H9 (cell line): ENCODE results near the gene PARD3. TPM values are rescaled to one million over a fixed set of nuclear protein-coding genes. Genes with fewer than 3 reads are reported as not detected.

Experiments
- DNase-seq: peaks from one replicate; pipeline ENCODE4 v3.0.0-alpha.2; 2017
- H2AFZ ChIP-seq: one replicate; pipeline ENCODE4 v1.6.1; 2013; ENCODE audit warnings: mild to moderate bottlenecking, low read length, control low read depth, moderate library complexity
- H2AK5ac ChIP-seq: 2 replicates; pipeline ENCODE4 v1.6.1; 2013; ENCODE audit warnings: low read length, control low read depth, mixed read lengths; ENCODE audit not compliant: insufficient read length
- H2BK120ac ChIP-seq: one replicate; pipeline ENCODE4 v1.6.1; 2013; ENCODE audit warnings: low read depth, mild to moderate bottlenecking, low read length, control low read depth, inconsistent platforms; ENCODE audit not compliant: poor library complexity, severe bottlenecking
- H2BK12ac ChIP-seq: 2 replicates; pipeline ENCODE4 v1.6.1; 2013; ENCODE audit warnings: low read length, control low read depth, mixed read lengths, low read depth; ENCODE audit not compliant: insufficient read length
- H2BK15ac ChIP-seq: 2 replicates; pipeline ENCODE4 v1.6.1; 2013; ENCODE audit warnings: low read depth, low read length, control low read depth
- H2BK20ac ChIP-seq: one replicate; pipeline ENCODE4 v1.6.1; 2013; ENCODE audit warnings: low read depth, mild to moderate bottlenecking, low read length, control low read depth, inconsistent platforms; ENCODE audit not compliant: poor library complexity, severe bottlenecking
- H2BK5ac ChIP-seq: 2 replicates; pipeline ENCODE4 v1.6.1; 2013; ENCODE audit warnings: low read length, control low read depth, mixed read lengths; ENCODE audit not compliant: insufficient read length
- H3K14ac ChIP-seq: 2 replicates; pipeline ENCODE4 v1.6.1; 2013; ENCODE audit warnings: low read length, control low read depth; ENCODE audit not compliant: insufficient read depth
- H3K18ac ChIP-seq: 2 replicates; pipeline ENCODE4 v1.6.1; 2013; ENCODE audit warnings: low read depth, mild to moderate bottlenecking, mixed read lengths, low read length, control low read depth; ENCODE audit not compliant: insufficient read length
- H3K23ac ChIP-seq: 2 replicates; pipeline ENCODE4 v1.6.1; 2013; ENCODE audit warnings: low read length, control low read depth, mixed read lengths, low read depth; ENCODE audit not compliant: insufficient read length
- H3K23me2 ChIP-seq: 2 replicates; pipeline ENCODE4 v1.6.1; 2013; ENCODE audit warnings: low read depth, mild to moderate bottlenecking, mixed read lengths, low read length, control low read depth; ENCODE audit not compliant: insufficient read length, poor library complexity, severe bottlenecking
- H3K27ac ChIP-seq: 2 replicates; pipeline ENCODE4 v1.5.1; 2013; ENCODE audit warnings: low read length, control low read depth, mixed read lengths, low read depth; ENCODE audit not compliant: insufficient read length
- H3K27me3 ChIP-seq: 2 replicates; pipeline ENCODE4 v1.6.1; 2013; ENCODE audit warnings: low read length, control low read depth, inconsistent platforms; ENCODE audit not compliant: insufficient read depth
- H3K4ac ChIP-seq: 2 replicates; pipeline ENCODE4 v1.6.1; 2013; ENCODE audit warnings: low read depth, mild to moderate bottlenecking, control low read depth, inconsistent platforms, low read length, moderate library complexity
- H3K4me1 ChIP-seq: 2 replicates; pipeline ENCODE4 v1.6.1; 2013; ENCODE audit warnings: low read length, control low read depth, inconsistent platforms; ENCODE audit not compliant: insufficient read depth
- H3K4me2 ChIP-seq: 2 replicates; pipeline ENCODE4 v1.6.1; 2013; ENCODE audit warnings: low read length, control low read depth, mixed read lengths; ENCODE audit not compliant: insufficient read length, insufficient read depth
- H3K56ac ChIP-seq: 2 replicates; pipeline ENCODE4 v1.6.1; 2013; ENCODE audit warnings: low read depth, mild to moderate bottlenecking, mixed read lengths, low read length, control low read depth; ENCODE audit not compliant: insufficient read length
- H3K79me1 ChIP-seq: 2 replicates; pipeline ENCODE4 v1.6.1; 2013; ENCODE audit warnings: low read depth, mild to moderate bottlenecking, moderate library complexity, low read length, control low read depth, inconsistent platforms; ENCODE audit not compliant: insufficient read depth, poor library complexity, severe bottlenecking
- H3K79me2 ChIP-seq: 2 replicates; pipeline ENCODE4 v1.6.1; 2013; ENCODE audit warnings: low read length, control low read depth, inconsistent platforms; ENCODE audit not compliant: insufficient read depth
- H3K9ac ChIP-seq: 2 replicates; pipeline ENCODE4 v1.6.1; 2013; ENCODE audit warnings: low read length, control low read depth, mixed read lengths; ENCODE audit not compliant: insufficient read length; ENCODE audit errors: extremely low read depth
- H3K9me3 ChIP-seq: one replicate; pipeline ENCODE4 v1.6.1; 2013; ENCODE audit warnings: low read depth, low read length, inconsistent platforms; ENCODE audit not compliant: control insufficient read depth
- H3T11ph ChIP-seq: one replicate; pipeline ENCODE4 v1.6.1; 2013; ENCODE audit warnings: mild to moderate bottlenecking, low read length, control low read depth, inconsistent platforms
- H4K20me1 ChIP-seq: one replicate; pipeline ENCODE4 v1.6.1; 2013; ENCODE audit not compliant: control insufficient read depth, insufficient read length, insufficient read depth
- H4K5ac ChIP-seq: 2 replicates; pipeline ENCODE4 v1.6.1; 2013; ENCODE audit warnings: low read depth, mild to moderate bottlenecking, mixed read lengths, low read length, control low read depth; ENCODE audit not compliant: insufficient read length
- H4K8ac ChIP-seq: replicated peaks from 2 replicates; pipeline ENCODE4 v1.6.1; 2013; ENCODE audit warnings: low read length, control low read depth, mixed read lengths, low read depth; ENCODE audit not compliant: insufficient read length
- H4K91ac ChIP-seq: 2 replicates; pipeline ENCODE4 v1.6.1; 2013; ENCODE audit warnings: low read depth, mild to moderate bottlenecking, moderate library complexity, mixed read lengths, low read length, control low read depth; ENCODE audit not compliant: insufficient read length
- H3K27ac Mint-ChIP-seq, 3 experiments: 2 replicates in 2 of 3; 3 replicates in 1 of 3; pipeline ENCODE4 v1.8.0; 2020 to 2021; ENCODE audit warnings: mixed read lengths in 3 of 3, mild to moderate bottlenecking in 1 of 3, moderate library complexity in 1 of 3
- H3K27me3 Mint-ChIP-seq: 2 replicates; pipeline ENCODE4 v1.8.0; 2021; ENCODE audit warnings: low read depth, mild to moderate bottlenecking, moderate library complexity, mixed read lengths
- H3K36me3 Mint-ChIP-seq, 3 experiments: 2 replicates in 2 of 3; 3 replicates in 1 of 3; pipeline ENCODE4 v1.8.0; 2020 to 2021; ENCODE audit warnings: low read depth in 3 of 3, mixed read lengths in 3 of 3; ENCODE audit not compliant: insufficient read depth in 1 of 3
- H3K4me1 Mint-ChIP-seq, 2 experiments: 2 replicates each; pipeline ENCODE4 v1.8.0; 2020; ENCODE audit warnings: mixed read lengths in 2 of 2
- H3K4me3 Mint-ChIP-seq, 2 experiments: 2 replicates in 1 of 2; 3 replicates in 1 of 2; pipeline ENCODE4 v1.8.0; 2020 to 2021; ENCODE audit warnings: mild to moderate bottlenecking in 2 of 2, mixed read lengths in 2 of 2, moderate library complexity in 1 of 2
- H3K9me3 Mint-ChIP-seq, 2 experiments: 2 replicates in 1 of 2; 3 replicates in 1 of 2; pipeline ENCODE4 v1.8.0; 2020; ENCODE audit warnings: mild to moderate bottlenecking in 2 of 2, mixed read lengths in 2 of 2, moderate library complexity in 1 of 2
- WGBS: extraction: QIAGEN DNeasy Blood & Tissue Kit; methylation state at CpG from one replicate; pipeline ENCODE4 v1.1.7; 2013; ENCODE audit warnings: missing lambda C conversion rate, low lambda C conversion rate, mixed read lengths; ENCODE audit not compliant: insufficient read length; ENCODE audit errors: extremely low coverage; 5-methylcytosine and 5-hydroxymethylcytosine counted together
- total RNA-seq: library from RNA; stranded (reverse); gene quantifications from 2 replicates; pipeline ENCODE4 v1.2.1, GENCODE V29; 2021
- TF ChIP-seq, protein P1 (sequence below): fragments of 200-600 bp; sonication (generic); conservative IDR thresholded peaks from 3 replicates; pipeline ENCODE4 v1.8.0; 2021; ENCODE audit warnings: antibody characterized with exemption, mild to moderate bottlenecking

The PARD3 gene
- total RNA-seq, 1 experiment from 2014 or later = 44.7 TPM

DNA sequence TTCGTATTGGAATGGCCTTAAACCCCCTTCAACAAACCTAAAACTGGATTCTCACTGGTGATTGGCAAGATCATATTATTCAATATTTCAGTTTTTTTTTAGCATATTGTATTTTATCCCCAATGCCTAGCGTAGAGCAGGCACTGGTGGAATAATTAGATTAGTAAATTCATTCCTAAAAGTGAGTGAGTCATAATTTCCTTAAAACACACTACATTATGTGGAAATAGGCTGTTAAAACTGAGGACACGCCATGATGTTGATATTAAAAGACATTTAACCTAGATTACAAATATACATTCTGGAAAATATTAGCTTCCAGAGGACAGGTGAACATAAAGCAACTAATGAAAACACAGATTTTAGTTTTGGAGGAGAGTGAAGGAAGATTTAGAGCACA, 463.9 kb downstream of the PARD3 start:
- Histone ChIP-seq H3K79me1 (no peaks in the 10 kb centered on the region), H3K4ac (no peak overlapping the region), H2AFZ (no peak overlapping the region), H3K4me1 (no peaks in the 10 kb centered on the region), H4K5ac (no peak overlapping the region), H3K23ac (no peak overlapping the region), H3K9ac (no peak overlapping the region), H3K27me3 (no peaks in the 10 kb centered on the region), H3K4me2 (no peak overlapping the region), H3K18ac (no peak overlapping the region), H2AK5ac (no peak overlapping the region), H3K79me2 (no peaks in the 10 kb centered on the region), H3K14ac (no peak overlapping the region), H4K91ac (no peak overlapping the region), H3T11ph (no peak overlapping the region), H2BK12ac (no peak overlapping the region), H4K20me1 (no peaks in the 10 kb centered on the region), H3K23me2 (no peaks in the 10 kb centered on the region), H2BK5ac (no peak overlapping the region), H3K9me3 (no peaks in the 10 kb centered on the region), H2BK15ac (no peak overlapping the region), H3K27ac (no peak overlapping the region), H2BK120ac (no peak overlapping the region), H3K56ac (no peak overlapping the region), H4K8ac (no peak overlapping the region), H2BK20ac (no peak overlapping the region)
- H3K36me3 Mint-ChIP-seq = peaks cover 36 to 43% (median 38%) of the 10 kb centered on the region in 3 experiments
- H3K27ac Mint-ChIP-seq = no peak overlapping the region
- WGBS = no CpG with 5 or more reads among the region's 3 CpGs
- DNase-seq = no peak
- no peaks in the 10 kb centered on the region for H3K27me3 Mint-ChIP-seq
- peaks cover 2 to 5% of the 10 kb centered on the region in 2 experiments; a peak in 2 of 5 replicates for H3K9me3 Mint-ChIP-seq
- TF ChIP-seq, protein P1, sequence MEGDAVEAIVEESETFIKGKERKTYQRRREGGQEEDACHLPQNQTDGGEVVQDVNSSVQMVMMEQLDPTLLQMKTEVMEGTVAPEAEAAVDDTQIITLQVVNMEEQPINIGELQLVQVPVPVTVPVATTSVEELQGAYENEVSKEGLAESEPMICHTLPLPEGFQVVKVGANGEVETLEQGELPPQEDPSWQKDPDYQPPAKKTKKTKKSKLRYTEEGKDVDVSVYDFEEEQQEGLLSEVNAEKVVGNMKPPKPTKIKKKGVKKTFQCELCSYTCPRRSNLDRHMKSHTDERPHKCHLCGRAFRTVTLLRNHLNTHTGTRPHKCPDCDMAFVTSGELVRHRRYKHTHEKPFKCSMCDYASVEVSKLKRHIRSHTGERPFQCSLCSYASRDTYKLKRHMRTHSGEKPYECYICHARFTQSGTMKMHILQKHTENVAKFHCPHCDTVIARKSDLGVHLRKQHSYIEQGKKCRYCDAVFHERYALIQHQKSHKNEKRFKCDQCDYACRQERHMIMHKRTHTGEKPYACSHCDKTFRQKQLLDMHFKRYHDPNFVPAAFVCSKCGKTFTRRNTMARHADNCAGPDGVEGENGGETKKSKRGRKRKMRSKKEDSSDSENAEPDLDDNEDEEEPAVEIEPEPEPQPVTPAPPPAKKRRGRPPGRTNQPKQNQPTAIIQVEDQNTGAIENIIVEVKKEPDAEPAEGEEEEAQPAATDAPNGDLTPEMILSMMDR = no peak
- H3K4me1 Mint-ChIP-seq = peaks cover 3 to 4% of the 10 kb centered on the region in 2 experiments; a peak in 3 of 4 replicates
- H3K4me3 Mint-ChIP-seq = no peak overlapping the region
